ENCODE measurements around the gene KCNJ2.

DNA sequence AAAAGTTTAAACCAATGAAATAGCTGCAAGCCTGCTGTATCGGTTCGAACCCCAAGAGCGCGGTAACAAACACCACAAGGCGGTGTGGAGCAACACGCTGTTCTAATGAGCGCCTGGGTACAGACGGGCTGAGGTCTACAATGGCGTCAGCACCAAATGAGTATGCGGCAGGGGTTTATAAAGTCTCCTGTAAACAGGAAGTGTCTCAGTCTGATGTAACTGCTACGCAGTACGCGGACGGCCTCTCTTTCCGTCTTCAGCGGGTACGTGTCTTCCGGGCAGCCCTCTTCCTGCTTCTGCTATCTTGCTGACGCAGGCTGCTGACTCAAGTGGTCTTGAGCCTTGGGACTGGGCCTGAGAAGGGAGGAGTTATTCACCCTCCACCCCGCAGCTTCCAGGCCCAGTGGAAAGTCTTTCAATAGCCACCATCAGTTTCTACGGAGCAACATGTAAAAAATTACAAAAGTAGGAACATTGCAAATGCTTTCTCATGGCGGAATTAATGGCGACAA, 40.5 kb upstream of the KCNJ2 start:
- TF ChIP-seq, protein P1, sequence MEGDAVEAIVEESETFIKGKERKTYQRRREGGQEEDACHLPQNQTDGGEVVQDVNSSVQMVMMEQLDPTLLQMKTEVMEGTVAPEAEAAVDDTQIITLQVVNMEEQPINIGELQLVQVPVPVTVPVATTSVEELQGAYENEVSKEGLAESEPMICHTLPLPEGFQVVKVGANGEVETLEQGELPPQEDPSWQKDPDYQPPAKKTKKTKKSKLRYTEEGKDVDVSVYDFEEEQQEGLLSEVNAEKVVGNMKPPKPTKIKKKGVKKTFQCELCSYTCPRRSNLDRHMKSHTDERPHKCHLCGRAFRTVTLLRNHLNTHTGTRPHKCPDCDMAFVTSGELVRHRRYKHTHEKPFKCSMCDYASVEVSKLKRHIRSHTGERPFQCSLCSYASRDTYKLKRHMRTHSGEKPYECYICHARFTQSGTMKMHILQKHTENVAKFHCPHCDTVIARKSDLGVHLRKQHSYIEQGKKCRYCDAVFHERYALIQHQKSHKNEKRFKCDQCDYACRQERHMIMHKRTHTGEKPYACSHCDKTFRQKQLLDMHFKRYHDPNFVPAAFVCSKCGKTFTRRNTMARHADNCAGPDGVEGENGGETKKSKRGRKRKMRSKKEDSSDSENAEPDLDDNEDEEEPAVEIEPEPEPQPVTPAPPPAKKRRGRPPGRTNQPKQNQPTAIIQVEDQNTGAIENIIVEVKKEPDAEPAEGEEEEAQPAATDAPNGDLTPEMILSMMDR (IDR thresholded peaks at IDR 0.05 in 2 of 3, conservative IDR thresholded peaks at IDR 0.05 in 1 of 3; ENCODE audit: borderline replicate concordance in 1 of 3, insufficient read depth in 1 of 3, low read depth in 2 of 3, low read length in 2 of 3) = no peak
- TF ChIP-seq POLR2A (IDR thresholded peaks at IDR 0.05; ENCODE audit: borderline replicate concordance, extremely low read depth, insufficient read depth, insufficient read length) = no peak
- TF ChIP-seq, protein P2, sequence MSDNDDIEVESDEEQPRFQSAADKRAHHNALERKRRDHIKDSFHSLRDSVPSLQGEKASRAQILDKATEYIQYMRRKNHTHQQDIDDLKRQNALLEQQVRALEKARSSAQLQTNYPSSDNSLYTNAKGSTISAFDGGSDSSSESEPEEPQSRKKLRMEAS (IDR thresholded peaks at IDR 0.05) = no peak
- TF ChIP-seq POLR2AphosphoS5 (IDR thresholded peaks at IDR 0.05; ENCODE audit: low read depth, low read length) = no peak
- TF ChIP-seq, protein P3, sequence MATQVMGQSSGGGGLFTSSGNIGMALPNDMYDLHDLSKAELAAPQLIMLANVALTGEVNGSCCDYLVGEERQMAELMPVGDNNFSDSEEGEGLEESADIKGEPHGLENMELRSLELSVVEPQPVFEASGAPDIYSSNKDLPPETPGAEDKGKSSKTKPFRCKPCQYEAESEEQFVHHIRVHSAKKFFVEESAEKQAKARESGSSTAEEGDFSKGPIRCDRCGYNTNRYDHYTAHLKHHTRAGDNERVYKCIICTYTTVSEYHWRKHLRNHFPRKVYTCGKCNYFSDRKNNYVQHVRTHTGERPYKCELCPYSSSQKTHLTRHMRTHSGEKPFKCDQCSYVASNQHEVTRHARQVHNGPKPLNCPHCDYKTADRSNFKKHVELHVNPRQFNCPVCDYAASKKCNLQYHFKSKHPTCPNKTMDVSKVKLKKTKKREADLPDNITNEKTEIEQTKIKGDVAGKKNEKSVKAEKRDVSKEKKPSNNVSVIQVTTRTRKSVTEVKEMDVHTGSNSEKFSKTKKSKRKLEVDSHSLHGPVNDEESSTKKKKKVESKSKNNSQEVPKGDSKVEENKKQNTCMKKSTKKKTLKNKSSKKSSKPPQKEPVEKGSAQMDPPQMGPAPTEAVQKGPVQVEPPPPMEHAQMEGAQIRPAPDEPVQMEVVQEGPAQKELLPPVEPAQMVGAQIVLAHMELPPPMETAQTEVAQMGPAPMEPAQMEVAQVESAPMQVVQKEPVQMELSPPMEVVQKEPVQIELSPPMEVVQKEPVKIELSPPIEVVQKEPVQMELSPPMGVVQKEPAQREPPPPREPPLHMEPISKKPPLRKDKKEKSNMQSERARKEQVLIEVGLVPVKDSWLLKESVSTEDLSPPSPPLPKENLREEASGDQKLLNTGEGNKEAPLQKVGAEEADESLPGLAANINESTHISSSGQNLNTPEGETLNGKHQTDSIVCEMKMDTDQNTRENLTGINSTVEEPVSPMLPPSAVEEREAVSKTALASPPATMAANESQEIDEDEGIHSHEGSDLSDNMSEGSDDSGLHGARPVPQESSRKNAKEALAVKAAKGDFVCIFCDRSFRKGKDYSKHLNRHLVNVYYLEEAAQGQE (IDR thresholded peaks at IDR 0.05; ENCODE audit: low read depth) = no peak
- TF ChIP-seq FOSL1 (IDR thresholded peaks at IDR 0.05; ENCODE audit: low read depth) = no peak
- TF ChIP-seq, protein P4, sequence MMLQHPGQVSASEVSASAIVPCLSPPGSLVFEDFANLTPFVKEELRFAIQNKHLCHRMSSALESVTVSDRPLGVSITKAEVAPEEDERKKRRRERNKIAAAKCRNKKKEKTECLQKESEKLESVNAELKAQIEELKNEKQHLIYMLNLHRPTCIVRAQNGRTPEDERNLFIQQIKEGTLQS (IDR thresholded peaks at IDR 0.05) = no peak
- no peak for TF ChIP-seq JUND (IDR thresholded peaks at IDR 0.05)
- TF ChIP-seq ZNF274 (IDR thresholded peaks at IDR 0.05; ENCODE audit: low read depth, low read length) = no peak
- TF ChIP-seq CEBPB (IDR thresholded peaks at IDR 0.05; ENCODE audit: low read depth) = no peak

Data from HCT116 (cell line).